Stimulated activated CD4-positive, alpha-beta T cell treated with anti-CD3 and anti-CD28 coated beads, TNF-alpha, amount 100 ng/mL, for 24 hours (primary cell): ENCODE results near the gene NUP54.

Experiments used
- DNase-seq, 3 experiments: peaks; one replicate each; pipeline ENCODE4 v3.0.0-alpha.2; 2020; ENCODE audit warnings: low read depth in 3 of 3

NUP54 gene

DNA sequence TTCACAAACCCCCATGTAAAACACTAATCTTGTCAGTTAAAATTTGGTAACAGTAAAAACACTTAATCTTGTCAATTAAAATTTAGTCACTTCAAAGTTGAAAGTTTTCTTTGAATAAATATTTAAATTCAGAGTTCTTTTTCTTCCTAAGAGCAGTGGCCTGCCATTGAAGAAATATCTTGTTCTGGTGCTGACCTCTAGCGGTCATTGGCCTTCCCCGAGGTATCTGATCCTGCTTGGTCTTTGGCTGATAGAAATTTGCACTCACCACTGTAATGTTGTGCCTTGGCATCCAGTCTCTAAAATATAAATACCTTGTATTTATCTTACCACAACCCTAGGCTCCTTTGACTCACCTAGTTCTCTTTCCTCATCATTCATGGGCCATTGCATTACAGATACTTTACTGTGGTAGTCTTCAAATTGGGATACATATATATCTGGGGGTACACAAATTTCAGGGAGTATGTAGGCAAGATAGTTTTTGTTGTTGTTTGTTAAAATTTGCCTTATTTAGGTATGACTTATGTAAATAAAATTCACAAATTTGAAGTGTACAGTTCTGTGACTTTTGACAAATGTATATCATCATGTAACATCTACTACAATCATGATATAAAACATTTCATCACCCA lies 80.4 kb downstream of the NUP54 start:
- peak; percentile 28 to 65 (median 61) for DNase-seq

GRCh38 chr4:76066546-76066945 lies 81.7 kb downstream of the NUP54 start:
- no peak for DNase-seq
